Lower leg skin (tissue), 4 donors: ENCODE measurements around the gene INPP4B. TPM values are rescaled to one million over a fixed set of nuclear protein-coding genes. Genes with fewer than 3 reads are reported as not detected.

Experiments
- DNase-seq, 2 donors: peaks; one replicate each; pipeline ENCODE4 v3.0.0-alpha.2; 2019; ENCODE audit warnings: low spot score in 2 of 2
- H3K4me3 ChIP-seq: fragments of 200-600 bp; sonication (generic); 2 replicates; pipeline ENCODE4 v1.5.1; 2017; ENCODE audit warnings: mild to moderate bottlenecking, low read depth; ENCODE audit not compliant: poor library complexity, severe bottlenecking
- POLR2A ChIP-seq, 2 donors: fragments of 450-650 bp; IDR thresholded peaks; one replicate each; pipeline ENCODE4 v1.6.1; 2016 to 2017; ENCODE audit warnings: antibody characterized with exemption in 2 of 2, mild to moderate bottlenecking in 1 of 2, moderate library complexity in 1 of 2
- WGBS, 2 donors: methylation state at CpG; one replicate each; pipeline ENCODE4 v1.1.5; 2018; 5-methylcytosine and 5-hydroxymethylcytosine counted together
- intact Hi-C: fragments of 100-400 bp; cut with DNase I; formaldehyde crosslinking; loops from one replicate; pipeline ENCODE4 v1.15.0; 2023; ENCODE audit warnings: low total_unique reads
- total RNA-seq, 4 donors: library from RNA; depleted of rRNA; stranded (reverse); fragments of >200 nt; gene quantifications; one replicate each; pipeline ENCODE4 v1.1.0, GENCODE V29; 2016
- TF ChIP-seq, protein P1 (sequence below), 3 donors: fragments of 450-650 bp; IDR thresholded peaks; one replicate each; pipeline ENCODE4 v1.5.1; 2016; ENCODE audit warnings: antibody characterized with exemption in 3 of 3, mild to moderate bottlenecking in 3 of 3, moderate library complexity in 2 of 3

Gene INPP4B
- total RNA-seq, 4 donors from 2014 or later = 7.6 to 18.5 (median 17.6) TPM

DNA sequence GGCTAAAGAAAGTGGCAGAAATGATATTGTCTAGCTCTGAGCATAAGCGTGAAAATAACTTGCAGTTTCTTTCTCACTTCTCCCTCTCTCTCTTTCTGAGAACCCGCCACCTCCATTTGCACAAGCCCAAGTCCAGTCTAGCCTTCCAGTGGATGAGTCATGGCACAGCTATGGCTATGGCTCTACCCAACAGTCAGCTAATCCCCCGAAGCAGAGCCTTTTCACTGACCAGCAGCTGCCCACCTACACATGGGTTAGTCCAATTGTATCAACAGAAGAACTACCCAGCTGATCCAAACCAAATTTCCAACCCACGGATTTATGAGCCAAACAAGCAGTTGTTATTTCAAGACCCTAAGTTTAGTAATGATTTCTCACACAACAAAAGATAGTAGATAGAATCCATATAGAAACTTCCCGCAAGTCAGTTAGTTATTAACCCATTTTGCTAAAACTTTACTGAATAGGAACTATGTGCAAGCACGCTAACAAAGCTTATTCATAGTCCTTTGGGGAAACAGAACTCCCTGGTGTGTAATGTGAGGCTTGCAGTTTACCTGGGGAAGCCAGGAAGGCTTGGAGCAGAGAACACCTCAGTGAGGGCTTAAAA is 282.3 kb downstream of the INPP4B start:
- 90 to 96% methylated on average over 6 of the region's 6 CpGs for WGBS, 2 donors
- DNase-seq = no peak
- no peak for TF ChIP-seq POLR2A (IDR thresholded peaks at IDR 0.05)
- intact Hi-C loops = no loop called here
- H3K4me3 ChIP-seq = no peak overlapping the region

DNA sequence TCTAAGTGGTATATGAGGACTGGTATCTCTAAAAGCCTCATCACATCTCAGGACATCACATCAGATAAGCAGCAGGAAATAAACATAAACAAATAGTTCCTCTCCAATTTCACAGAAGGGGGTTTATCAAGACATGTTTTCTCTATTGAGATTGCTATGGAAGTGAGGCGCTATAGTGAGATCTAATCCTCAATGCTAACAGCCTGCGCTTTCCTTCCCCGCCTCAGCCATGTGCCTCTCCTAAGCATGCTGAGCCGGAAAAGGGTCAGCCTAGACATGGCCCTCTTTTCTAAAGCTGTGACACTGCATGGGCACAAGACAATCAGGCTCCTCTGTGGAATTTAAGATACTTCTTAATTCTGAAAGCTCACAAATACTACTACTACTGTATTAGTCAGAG is 286.1 kb downstream of the INPP4B start:
- TF ChIP-seq, protein P1, sequence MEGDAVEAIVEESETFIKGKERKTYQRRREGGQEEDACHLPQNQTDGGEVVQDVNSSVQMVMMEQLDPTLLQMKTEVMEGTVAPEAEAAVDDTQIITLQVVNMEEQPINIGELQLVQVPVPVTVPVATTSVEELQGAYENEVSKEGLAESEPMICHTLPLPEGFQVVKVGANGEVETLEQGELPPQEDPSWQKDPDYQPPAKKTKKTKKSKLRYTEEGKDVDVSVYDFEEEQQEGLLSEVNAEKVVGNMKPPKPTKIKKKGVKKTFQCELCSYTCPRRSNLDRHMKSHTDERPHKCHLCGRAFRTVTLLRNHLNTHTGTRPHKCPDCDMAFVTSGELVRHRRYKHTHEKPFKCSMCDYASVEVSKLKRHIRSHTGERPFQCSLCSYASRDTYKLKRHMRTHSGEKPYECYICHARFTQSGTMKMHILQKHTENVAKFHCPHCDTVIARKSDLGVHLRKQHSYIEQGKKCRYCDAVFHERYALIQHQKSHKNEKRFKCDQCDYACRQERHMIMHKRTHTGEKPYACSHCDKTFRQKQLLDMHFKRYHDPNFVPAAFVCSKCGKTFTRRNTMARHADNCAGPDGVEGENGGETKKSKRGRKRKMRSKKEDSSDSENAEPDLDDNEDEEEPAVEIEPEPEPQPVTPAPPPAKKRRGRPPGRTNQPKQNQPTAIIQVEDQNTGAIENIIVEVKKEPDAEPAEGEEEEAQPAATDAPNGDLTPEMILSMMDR (IDR thresholded peaks at IDR 0.05) = no peak
- TF ChIP-seq POLR2A (IDR thresholded peaks at IDR 0.05) = no peak
- intact Hi-C loops = no loop called here
- 95 to 97% methylated on average over 4 of the region's 4 CpGs for WGBS, 2 donors
- DNase-seq = no peak
- H3K4me3 ChIP-seq = no peak overlapping the region

DNA sequence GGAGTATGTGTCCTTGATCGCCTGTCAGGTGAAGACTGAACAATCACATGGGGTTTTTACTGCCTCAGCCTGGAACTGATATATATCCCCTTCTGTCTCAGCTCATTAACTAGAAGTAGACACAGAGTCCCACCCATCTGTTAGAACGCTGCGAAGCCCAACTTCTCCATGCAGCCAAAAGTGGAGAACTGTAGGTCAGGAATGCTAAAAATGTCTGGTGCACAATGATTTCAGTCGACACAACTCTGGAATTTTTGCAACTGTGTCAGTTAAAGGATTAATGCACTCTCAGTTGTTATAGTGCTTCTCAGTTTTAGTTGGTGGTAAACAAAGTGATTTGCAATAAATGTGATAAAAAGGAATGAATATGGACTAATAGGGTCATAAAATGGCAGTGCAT is 287.2 kb downstream of the INPP4B start:
- 35 to 69% methylated on average over 4 of the region's 4 CpGs for WGBS, 2 donors
- intact Hi-C loops = no loop called here
- DNase-seq = no peak
- H3K4me3 ChIP-seq = no peak overlapping the region
- no peak for TF ChIP-seq POLR2A (IDR thresholded peaks at IDR 0.05)
- TF ChIP-seq, protein P1 (IDR thresholded peaks at IDR 0.05) = no peak

DNA sequence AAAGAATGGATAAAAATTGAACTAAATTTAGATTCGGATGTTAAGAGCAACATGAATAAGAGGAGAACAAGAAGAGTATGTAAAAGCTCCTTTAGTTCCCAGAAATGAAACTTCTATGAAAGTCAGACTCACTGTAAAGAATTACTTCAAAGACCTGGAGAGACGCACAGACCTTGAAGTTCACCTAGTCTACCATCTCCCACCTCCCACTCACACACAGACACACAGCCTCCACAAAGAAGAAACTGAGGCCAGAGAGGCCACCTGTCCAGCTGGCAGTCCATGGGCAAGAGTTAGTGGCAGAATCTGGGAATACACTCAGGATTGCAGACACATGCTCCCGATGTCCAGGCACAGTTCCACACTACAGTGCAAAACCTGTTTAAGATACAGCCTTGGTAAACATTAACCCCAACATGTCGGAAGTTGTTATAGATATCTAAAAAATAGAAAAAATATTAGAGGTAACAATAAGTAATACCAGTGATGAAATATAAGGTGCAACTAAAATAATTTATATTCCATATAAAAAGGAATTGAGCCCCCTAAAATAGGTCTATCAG is 288.8 kb downstream of the INPP4B start:
- H3K4me3 ChIP-seq = no peak overlapping the region
- no peak for DNase-seq
- no peak for TF ChIP-seq POLR2A (IDR thresholded peaks at IDR 0.05)
- 90 to 94% methylated on average over 4 of the region's 4 CpGs for WGBS, 2 donors
- intact Hi-C loops = no loop called here

DNA sequence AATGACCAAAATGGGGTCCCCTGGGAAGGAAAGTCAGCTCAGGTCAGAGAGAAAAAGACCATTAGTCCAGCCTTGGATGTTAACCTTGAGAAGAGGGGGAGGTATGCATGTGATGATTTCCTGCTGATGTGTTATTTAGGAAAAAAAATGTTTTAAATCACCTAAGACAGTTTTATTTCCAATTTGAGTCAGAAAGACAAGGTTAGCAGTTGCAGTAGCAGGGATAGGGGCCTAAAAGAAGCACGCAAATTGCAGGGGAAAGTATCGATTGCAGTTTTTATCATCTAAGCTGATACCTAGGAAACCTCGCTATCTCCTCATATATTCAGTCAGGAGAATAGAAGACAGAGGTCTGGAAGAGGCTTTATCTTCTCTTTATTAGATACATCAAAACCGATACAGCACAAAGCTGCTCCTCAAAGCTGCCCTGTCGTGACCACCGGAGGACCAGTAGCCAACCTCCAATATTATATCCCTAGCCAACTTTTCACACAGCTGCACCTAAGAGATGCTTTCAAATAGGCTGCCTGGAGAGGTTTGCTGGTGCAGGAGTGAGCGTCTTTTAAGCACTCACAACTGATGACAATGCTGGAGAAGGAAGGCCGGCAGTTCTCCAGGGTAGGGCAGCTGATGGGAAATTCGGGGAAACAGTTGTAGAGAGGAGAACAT is 289.4 kb downstream of the INPP4B start:
- DNase-seq = no peak
- 96 to 97% methylated on average over 9 of the region's 9 CpGs for WGBS, 2 donors
- TF ChIP-seq, protein P1 (IDR thresholded peaks at IDR 0.05) = no peak
- TF ChIP-seq POLR2A (IDR thresholded peaks at IDR 0.05) = no peak
- no peak overlapping the region for H3K4me3 ChIP-seq
- intact Hi-C loops = no loop called here

DNA sequence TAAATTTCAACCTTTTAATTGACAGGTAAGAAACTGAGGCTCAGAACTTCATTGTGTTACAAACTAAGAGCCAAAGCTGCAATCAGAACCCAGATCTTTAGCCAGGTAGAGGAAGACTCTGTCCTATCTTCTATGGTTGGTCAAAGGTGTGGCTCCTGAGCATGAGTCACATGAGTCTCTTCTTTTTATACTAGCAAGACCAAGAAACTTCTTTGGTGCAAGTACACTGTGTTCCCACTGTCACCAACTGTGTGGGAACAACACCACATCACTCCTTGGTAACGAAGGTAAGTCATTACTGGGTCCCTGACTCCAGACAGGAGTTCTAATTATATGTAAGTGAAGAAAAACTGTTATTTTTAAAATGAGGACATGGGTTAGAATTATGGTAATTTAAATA is 290.1 kb downstream of the INPP4B start:
- intact Hi-C loops = no loop called here

More for the DNA sequence above, 290.1 kb downstream of the INPP4B start:
- 46 to 84% methylated on average over 1 of the region's 1 CpG for WGBS, 2 donors
- no peak overlapping the region for H3K4me3 ChIP-seq
- TF ChIP-seq, protein P1 (IDR thresholded peaks at IDR 0.05) = no peak
- no peak for TF ChIP-seq POLR2A (IDR thresholded peaks at IDR 0.05)
- no peak for DNase-seq
